Cardiac fibroblast (primary cell): ENCODE data around the gene CEP131.

Source experiments
- DNase-seq, 2 donors: peaks; one replicate each; pipeline versions ENCODE4 v3.0.0 to v3.0.0-alpha.2; 2010; ENCODE audit warnings: low read depth in 2 of 2
- H3K4me3 ChIP-seq, 2 donors: replicated peaks in 1 of 2; 1 replicate in 1 of 2; 2 replicates in 1 of 2; pipeline ENCODE4 v1.5.1; 2011; ENCODE audit warnings: low read depth in 2 of 2, low read length in 2 of 2, mild to moderate bottlenecking in 2 of 2, moderate library complexity in 1 of 2
- TF ChIP-seq, protein P1 (sequence below): IDR thresholded peaks from one replicate; pipeline ENCODE4 v1.5.1; 2011; ENCODE audit warnings: low read depth, mild to moderate bottlenecking, low read length, inconsistent platforms

CEP131 gene

DNA sequence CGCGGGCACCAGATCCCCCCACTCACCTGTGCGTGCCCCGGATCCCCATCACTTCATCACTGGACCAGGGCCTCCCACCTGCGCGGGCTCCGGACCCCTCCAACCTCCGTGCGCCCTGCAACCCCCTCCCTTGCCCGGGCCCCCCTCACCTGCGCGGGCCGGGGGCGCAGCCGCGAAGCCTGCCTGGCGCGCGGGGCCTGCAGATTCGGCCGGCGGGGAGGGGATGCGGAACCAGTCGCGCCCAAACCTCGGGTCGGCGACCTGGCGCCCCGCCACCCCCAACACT lies 202 bp downstream of the CEP131 start:
- DNase-seq = no peak
- TF ChIP-seq, protein P1, sequence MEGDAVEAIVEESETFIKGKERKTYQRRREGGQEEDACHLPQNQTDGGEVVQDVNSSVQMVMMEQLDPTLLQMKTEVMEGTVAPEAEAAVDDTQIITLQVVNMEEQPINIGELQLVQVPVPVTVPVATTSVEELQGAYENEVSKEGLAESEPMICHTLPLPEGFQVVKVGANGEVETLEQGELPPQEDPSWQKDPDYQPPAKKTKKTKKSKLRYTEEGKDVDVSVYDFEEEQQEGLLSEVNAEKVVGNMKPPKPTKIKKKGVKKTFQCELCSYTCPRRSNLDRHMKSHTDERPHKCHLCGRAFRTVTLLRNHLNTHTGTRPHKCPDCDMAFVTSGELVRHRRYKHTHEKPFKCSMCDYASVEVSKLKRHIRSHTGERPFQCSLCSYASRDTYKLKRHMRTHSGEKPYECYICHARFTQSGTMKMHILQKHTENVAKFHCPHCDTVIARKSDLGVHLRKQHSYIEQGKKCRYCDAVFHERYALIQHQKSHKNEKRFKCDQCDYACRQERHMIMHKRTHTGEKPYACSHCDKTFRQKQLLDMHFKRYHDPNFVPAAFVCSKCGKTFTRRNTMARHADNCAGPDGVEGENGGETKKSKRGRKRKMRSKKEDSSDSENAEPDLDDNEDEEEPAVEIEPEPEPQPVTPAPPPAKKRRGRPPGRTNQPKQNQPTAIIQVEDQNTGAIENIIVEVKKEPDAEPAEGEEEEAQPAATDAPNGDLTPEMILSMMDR = no peak
- H3K4me3 ChIP-seq = peak overlapping the region; percentile 76 to 84

DNA sequence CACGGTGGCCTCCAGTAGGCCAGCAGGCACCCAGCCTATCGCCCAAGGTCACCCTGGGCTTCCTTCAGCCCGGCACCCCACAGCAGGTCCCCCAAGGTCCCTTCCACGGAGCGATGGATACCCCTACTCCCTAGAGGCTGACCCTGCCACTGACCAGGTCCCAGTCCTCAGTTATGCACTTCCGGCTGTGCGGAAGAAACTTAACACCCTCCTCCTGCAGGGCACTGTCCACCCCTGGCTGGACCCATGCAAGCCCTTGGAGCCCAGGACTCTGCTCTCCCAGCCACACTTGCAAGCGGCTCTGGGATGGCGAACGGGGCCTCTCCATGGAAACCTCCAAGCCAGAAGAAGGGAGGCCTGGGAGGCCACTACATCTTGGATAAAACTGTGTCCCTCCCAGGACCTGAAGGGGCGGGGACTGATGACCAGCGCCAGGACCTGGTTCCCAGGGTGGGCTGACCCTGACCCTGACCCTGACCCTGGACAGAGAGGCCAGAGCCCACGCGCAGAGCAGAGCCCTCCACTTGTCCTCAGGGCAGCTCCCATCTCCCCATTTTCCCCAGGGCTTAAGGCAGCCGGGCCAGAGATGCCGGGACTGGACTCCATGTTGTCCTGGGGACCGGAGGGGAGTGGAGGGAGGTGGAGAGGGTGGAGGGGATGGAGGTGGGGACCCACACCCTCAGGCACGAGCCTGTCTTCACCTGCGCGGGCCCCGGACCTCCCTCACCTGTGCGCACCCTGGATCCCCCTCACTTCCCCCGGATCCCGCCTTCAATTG lies 734 bp downstream of the CEP131 start:
- no peak for DNase-seq
- peak overlapping the region; percentile 76 to 84 for H3K4me3 ChIP-seq
- TF ChIP-seq, protein P1 = no peak

DNA sequence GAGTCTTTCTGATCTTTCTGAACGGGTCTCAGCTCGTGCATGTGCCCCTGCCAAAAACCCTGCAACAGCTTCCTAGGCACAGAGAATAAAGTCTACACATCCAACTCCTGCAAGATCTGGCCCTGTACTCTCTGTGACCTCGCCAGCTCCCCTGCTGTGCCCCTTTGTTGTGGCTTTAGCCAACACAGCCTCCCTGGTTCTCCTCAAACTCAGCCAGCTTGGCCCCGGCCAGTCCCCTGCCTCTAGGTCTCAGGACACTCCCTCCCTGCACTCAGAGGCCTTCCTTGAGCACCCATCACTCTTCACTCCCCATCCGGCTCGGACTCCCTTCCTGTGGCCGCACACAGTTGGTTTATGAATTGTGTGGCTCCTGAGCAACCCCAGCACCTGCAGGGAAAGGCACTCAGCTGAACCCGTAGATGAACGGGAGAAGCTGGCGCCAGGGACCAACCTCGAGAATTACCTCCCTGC lies 1.4 kb downstream of the CEP131 start:
- TF ChIP-seq, protein P1 = no peak
- no peak for DNase-seq
- peak overlapping the region; percentile 76 to 84 for H3K4me3 ChIP-seq

DNA sequence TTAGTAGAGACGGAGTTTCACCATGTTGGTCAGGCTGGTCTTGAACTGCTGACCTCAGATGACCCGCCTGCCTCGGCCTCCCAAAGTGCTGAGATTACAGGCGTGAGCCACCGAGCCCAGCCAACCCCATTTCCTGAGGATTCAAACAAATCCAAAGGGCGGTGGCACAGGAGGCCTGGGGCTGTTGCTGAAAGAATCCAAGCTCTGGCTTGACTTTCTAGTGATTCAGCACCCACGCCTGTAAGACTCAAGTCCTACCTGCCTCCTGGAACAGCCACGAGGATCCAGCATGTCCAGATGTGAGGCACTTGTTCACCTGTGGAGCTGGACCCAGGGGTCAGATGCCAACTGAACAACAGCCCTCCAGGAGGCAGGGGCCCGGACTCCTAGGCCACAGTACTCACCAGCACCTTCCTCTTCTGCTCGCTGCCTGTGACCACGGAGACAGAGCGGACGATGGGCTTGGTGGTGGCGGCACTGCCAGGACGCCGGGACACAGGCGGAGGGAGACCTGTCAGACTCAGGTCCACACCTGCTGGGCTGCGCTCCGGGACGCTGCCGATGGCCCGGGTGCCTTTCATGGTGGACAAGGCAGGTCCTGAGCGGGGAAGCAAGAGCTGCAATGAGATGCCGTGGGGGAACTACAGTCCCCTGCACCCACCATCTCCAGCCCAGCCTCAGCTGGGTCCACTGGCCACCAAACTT lies 3.1 kb downstream of the CEP131 start:
- H3K4me3 ChIP-seq = no peak overlapping the region
- DNase-seq = no peak
- TF ChIP-seq, protein P1 = no peak

DNA sequence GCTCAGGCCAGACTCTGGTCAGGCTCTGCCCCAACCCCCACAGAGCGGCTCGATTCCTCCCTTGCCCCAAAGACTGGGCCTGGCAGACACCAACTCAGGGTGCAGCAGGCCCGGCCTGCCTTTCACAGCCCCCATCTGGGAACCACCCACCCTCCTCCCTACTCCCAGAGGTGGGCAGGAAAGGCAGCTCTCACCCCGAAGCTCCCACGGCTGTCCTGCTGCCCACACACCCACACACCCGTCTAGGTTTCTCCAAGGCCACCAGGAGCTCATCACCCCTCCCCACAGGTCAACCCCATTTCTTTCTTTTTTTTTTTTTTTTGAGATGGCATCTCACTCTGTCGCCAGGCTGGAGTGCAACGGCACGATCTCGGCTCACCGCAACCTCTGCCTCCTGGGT lies 3.8 kb downstream of the CEP131 start:
- DNase-seq = no peak
- no peak overlapping the region for H3K4me3 ChIP-seq
- TF ChIP-seq, protein P1 = no peak

DNA sequence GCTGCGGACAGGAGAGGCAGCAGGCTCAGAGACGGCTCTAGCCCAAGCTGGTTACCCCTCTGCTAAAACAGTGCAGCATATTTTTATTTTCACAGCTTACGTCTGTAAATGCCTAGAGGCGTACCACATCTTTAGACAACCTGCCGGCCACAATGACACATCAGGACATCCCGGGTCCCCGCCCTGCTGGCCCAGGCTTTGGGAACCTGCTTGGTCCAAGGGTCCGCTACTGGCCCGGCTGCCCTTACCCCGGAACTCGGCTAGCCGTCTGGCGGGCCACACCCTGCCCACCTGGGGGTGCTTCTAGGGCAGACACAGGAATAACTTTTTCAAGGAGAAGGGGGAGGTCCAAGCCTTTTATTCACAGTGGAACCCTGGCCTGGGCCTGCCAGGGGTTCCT lies 4.3 kb downstream of the CEP131 start:
- no peak overlapping the region for H3K4me3 ChIP-seq
- no peak for DNase-seq
- TF ChIP-seq, protein P1 = no peak

DNA sequence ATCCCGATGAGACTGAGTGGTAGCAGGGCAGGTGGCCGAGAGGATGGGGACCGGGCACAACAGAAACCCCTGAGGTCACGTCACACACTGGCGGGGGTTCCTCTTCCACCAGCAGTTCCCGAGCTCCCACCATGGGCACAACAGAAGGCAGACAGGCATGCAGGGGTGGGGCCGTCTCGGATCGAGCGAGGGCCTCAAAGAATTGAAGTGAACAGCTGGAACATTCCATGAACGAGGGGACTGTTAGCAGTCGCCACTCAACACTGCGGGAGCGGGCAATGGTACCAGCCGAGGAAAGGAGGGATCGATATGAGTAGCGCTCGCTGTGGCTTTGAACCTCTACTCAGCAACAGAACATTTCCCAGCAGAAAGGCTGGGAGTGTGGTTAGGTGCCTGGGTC lies 5.3 kb downstream of the CEP131 start:
- TF ChIP-seq, protein P1 = no peak
- no peak overlapping the region for H3K4me3 ChIP-seq
- DNase-seq = no peak
